Activated naive CD8-positive, alpha-beta T cell treated with anti-CD3 and anti-CD28 coated beads, Interleukin-2, amount 10 ng/mL, durations not matched to agents 7 days and 5 days (primary cell): ENCODE results near the gene PCSK7. TPM values are rescaled to one million over a fixed set of nuclear protein-coding genes. Genes with fewer than 3 reads are reported as not detected.

Experiments
- ATAC-seq: fragments of 150-1000 bp; cut with Tn5 transposase; one replicate; pipeline ENCODE4 v1.10.0; 2021; ENCODE audit warnings: low read depth, moderate library complexity
- POLR2A ChIA-PET: fragments of 350-600 bp; sonication (Branson Sonifier 250); formaldehyde crosslinking; loops from one replicate; lab custom pipeline; 2021; ENCODE audit warnings: antibody characterized with exemption; lab: Charles Lee
- DNase-seq: peaks from one replicate; pipeline ENCODE4 v3.0.0; 2021
- H3K27ac Mint-ChIP-seq: one replicate; pipeline ENCODE4 v1.8.0; 2022; ENCODE audit warnings: mild to moderate bottlenecking, mixed read lengths
- H3K27me3 Mint-ChIP-seq: one replicate; pipeline ENCODE4 v1.8.0; 2022; ENCODE audit warnings: mild to moderate bottlenecking, moderate library complexity, mixed read lengths
- H3K36me3 Mint-ChIP-seq: one replicate; pipeline ENCODE4 v1.8.0; 2021; ENCODE audit warnings: mild to moderate bottlenecking, mixed read lengths
- H3K4me1 Mint-ChIP-seq: one replicate; pipeline ENCODE4 v1.8.0; 2021; ENCODE audit warnings: mixed read lengths
- H3K4me3 Mint-ChIP-seq: one replicate; pipeline ENCODE4 v1.8.0; 2022; ENCODE audit warnings: mild to moderate bottlenecking, moderate library complexity, mixed read lengths
- H3K9me3 Mint-ChIP-seq: one replicate; pipeline ENCODE4 v1.8.0; 2021; ENCODE audit warnings: mixed read lengths
- total RNA-seq, 2 experiments: library from RNA; stranded (reverse); gene quantifications; one replicate each; pipeline ENCODE4 v1.2.3, GENCODE V29; 2021

The PCSK7 gene
- total RNA-seq, 2 experiments from 2014 or later: 191 to 195 TPM

DNA sequence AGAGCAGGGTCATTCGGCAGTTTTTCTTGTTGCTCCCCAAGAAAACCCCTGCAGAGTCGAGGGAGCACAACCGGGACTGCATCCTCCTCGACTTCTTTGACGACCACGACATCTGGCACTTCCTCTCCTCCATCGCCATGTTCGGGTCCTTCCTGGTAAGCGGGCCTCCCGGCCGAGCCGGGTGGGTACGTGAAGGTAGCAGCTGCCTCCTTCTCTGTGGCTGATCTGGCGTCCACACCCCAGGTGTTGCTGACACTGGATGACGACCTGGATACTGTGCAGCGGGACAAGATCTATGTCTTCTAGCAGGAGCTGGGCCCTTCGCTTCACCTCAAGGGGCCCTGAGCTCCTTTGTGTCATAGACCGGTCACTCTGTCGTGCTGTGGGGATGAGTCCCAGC, 36.1 kb downstream of the PCSK7 start:
- Mint-ChIP-seq H3K27me3 (no peaks in the 10 kb centered on the region), H3K4me1 (peaks cover 4% of the 10 kb centered on the region), H3K36me3 (peaks cover 1% of the 10 kb centered on the region), H3K4me3 (no peak overlapping the region), H3K27ac (no peak overlapping the region), H3K9me3 (no peaks in the 10 kb centered on the region)
- no peak for DNase-seq
- no peak for ATAC-seq
- POLR2A ChIA-PET: interaction anchor here (0.6 kb wide), 1 partner anchor 19 kb away, joined by 6 read pairs; no protein-coding TSS in a partner anchor

DNA sequence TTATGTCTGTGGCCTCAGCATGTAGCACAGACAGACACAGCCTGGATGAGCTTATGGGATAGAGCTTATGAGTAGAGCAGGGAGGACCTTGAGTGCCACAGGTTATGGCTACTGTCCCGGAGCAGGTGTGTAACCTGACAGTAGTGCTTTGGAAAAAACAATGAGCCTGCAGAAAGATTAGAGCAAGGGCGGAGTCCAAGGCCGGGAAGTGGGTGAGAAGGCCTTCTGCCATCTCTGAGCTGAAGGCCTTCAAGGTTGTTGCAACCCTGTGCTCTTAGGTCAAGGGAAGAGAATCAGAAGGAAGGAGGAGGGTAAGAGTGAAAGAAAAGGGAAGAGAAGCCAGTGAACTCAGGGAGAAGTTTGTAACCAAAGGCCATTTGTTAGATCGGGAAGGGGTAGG, 36.6 kb downstream of the PCSK7 start:
- POLR2A ChIA-PET: no interaction called here
- no peaks in the 10 kb centered on the region for H3K27me3 Mint-ChIP-seq
- no peak overlapping the region for H3K27ac Mint-ChIP-seq
- peaks cover 4% of the 10 kb centered on the region for H3K36me3 Mint-ChIP-seq
- H3K4me3 Mint-ChIP-seq: no peak overlapping the region
- peaks cover 4% of the 10 kb centered on the region for H3K4me1 Mint-ChIP-seq
- ATAC-seq (no peak), DNase-seq (no peak)
- H3K9me3 Mint-ChIP-seq: no peaks in the 10 kb centered on the region

DNA sequence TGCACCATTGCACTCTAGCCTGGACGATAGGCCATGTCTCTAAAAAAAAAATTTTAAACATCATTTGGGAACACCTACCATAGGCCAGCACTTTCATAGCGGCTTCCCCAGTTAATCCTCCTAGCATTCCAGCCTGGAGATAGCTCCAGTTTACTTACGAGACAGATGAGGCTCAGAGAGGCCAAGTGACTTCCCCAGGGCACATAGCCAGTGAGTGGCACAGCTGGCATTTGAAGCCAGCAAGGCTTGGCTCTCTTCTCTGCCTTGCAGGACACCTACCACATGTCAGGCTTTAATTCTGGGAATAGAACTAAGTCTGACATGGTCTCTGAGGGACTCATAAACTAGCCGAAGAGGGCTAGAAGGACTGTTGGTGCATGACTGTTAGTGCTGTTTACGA, 37.6 kb downstream of the PCSK7 start:
- POLR2A ChIA-PET: interaction anchor here (1.7 kb wide), 1 partner anchor 9 kb away, joined by 7 read pairs; no protein-coding TSS in a partner anchor
- Mint-ChIP-seq H3K4me1 (peaks cover 4% of the 10 kb centered on the region), H3K36me3 (peaks cover 4% of the 10 kb centered on the region), H3K4me3 (no peak overlapping the region), H3K27me3 (no peaks in the 10 kb centered on the region), H3K27ac (no peak overlapping the region), H3K9me3 (no peaks in the 10 kb centered on the region)
- ATAC-seq (no peak), DNase-seq (no peak)

DNA sequence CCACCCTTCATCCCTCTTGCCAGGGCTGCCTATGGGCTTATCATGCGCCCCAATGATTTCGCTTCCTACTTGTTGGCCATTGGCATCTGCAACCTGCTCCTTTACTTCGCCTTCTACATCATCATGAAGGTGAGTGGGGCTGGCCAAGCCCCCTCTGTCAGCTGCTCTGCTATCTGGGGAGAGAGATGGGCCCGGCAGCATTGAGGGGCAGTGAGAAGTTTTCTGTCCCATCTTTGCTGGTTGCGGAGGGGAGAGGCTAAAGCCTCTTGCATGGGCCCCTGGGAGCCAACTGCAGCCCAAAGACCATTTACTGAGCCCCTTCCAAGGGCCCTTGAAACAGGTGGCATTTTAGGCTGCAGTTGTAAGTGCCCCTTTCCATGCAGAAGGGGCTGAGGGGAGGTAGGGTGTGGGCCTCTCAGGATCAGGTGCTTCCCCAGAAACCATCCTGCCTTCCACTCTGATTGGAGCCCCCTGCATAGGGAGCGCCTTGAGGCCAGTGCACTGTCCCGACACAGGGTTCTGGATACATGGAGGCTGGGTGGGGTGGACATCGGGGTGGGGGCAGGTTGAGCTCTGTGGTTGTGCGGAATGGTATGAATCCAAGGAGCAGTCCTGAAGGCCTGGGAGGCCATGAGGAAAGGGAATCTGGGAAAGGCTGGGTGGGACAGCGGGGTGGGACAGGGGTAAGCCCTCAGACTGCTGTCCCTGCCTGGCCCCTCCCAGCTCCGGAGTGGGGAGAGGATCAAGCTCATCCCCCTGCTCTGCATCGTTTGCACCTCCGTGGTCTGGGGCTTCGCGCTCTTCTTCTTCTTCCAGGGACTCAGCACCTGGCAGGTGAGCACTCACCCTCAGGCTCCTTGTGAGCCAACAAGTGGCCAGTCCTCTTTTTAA, 38.5 kb downstream of the PCSK7 start:
- peaks cover 4% of the 10 kb centered on the region for H3K4me1 Mint-ChIP-seq
- peak overlapping the region; percentile 2 for H3K27ac Mint-ChIP-seq
- H3K27me3 Mint-ChIP-seq: no peaks in the 10 kb centered on the region
- POLR2A ChIA-PET: interaction anchor here (1.7 kb wide), 1 partner anchor 10 kb away, joined by 7 read pairs; no protein-coding TSS in a partner anchor
- no peaks in the 10 kb centered on the region for H3K9me3 Mint-ChIP-seq
- no peak overlapping the region for H3K4me3 Mint-ChIP-seq
- peaks cover 4% of the 10 kb centered on the region for H3K36me3 Mint-ChIP-seq
- ATAC-seq (no peak), DNase-seq (no peak)

DNA sequence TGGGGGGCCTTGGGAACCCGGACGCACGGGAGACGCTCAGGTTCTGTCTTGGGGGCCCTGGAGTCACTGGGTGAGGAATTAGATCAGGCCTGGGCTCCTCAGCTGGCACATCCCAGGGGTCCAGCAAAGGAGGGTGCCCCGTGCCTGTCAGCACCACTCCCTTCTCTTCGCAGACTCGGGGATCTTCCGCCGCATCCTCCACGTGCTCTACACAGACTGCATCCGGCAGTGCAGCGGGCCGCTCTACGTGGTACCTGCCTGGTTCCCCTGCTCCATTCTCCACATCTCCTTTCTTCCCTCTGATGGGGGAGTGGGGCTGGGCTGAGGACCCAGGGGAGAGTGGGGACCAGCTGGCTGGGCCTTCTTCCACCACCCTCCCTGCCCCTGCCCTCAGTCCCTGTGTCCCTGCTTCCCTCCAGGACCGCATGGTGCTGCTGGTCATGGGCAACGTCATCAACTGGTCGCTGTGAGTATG, 39.4 kb downstream of the PCSK7 start:
- DNase-seq (no peak), ATAC-seq (no peak)
- Mint-ChIP-seq H3K9me3 (no peaks in the 10 kb centered on the region), H3K27me3 (no peaks in the 10 kb centered on the region), H3K27ac (no peak overlapping the region), H3K4me1 (peaks cover 4% of the 10 kb centered on the region), H3K36me3 (peaks cover 4% of the 10 kb centered on the region), H3K4me3 (no peak overlapping the region)
- POLR2A ChIA-PET: interaction anchor here (1.7 kb wide), 1 partner anchor 11 kb away, joined by 7 read pairs; no protein-coding TSS in a partner anchor

DNA sequence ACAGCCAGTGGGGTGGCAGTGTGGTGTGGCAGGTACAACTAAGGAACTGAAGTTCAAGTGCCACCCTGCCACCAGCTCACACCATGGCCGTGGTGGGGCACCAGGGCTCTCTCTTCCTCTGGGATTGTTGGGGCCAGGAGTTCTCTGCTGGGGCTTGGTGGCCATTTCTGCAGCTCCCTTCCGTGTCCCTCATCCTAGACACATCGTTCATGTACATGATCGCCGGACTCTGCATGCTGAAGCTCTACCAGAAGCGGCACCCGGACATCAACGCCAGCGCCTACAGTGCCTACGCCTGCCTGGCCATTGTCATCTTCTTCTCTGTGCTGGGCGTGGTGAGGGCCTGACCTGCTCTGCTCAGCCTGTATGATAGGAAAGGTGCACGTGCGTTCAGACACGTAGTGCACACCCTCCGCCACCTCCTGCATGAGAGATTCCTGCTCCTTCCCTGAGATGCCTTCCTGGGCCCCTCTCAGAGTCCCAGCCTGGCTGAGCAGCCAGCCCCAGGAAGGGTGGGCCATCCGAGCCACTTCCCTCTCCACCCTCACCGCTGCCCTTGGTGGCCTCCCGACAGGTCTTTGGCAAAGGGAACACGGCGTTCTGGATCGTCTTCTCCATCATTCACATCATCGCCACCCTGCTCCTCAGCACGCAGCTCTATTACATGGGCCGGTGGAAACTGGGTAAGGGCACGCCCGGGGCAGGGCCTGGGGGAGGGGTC, 40.0 kb downstream of the PCSK7 start:
- H3K36me3 Mint-ChIP-seq: peaks cover 4% of the 10 kb centered on the region
- DNase-seq (no peak), ATAC-seq (no peak)
- H3K9me3 Mint-ChIP-seq: no peaks in the 10 kb centered on the region
- H3K4me3 Mint-ChIP-seq: no peak overlapping the region
- H3K27me3 Mint-ChIP-seq: no peaks in the 10 kb centered on the region
- POLR2A ChIA-PET: interaction anchor here (0.6 to 0.7 kb wide), 2 partner anchors 455 to 1286 kb away, joined by 3 to 4 read pairs; no protein-coding TSS in a partner anchor
- H3K4me1 Mint-ChIP-seq: peaks cover 4% of the 10 kb centered on the region
- H3K27ac Mint-ChIP-seq: peak overlapping the region; percentile 48

DNA sequence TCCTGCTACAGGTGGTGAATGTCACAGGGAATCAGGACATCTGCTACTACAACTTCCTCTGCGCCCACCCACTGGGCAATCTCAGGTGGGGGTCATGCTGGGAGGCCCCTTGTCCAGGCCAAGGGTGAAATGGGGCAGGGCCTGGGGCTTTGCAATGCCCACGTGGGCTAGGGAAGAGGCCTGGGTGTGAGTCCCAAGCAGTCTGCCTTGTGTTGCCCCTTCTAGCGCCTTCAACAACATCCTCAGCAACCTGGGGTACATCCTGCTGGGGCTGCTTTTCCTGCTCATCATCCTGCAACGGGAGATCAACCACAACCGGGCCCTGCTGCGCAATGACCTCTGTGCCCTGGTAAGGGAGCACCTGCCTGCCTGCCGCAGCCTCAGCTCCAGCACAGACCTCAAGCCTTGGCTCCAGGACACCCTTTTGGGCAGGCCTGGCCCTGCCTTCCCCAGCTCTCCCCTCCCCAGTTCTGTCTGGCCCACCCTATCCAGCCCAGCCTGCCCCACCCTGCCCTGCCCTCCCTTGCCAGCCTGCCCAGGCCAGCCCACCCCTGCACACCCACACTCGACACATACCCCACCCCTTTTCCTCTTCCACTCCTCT, 41.8 kb downstream of the PCSK7 start:
- Mint-ChIP-seq H3K4me3 (no peak overlapping the region), H3K36me3 (peaks cover 2% of the 10 kb centered on the region), H3K27me3 (no peaks in the 10 kb centered on the region), H3K9me3 (no peaks in the 10 kb centered on the region), H3K27ac (no peak overlapping the region), H3K4me1 (peaks cover 3% of the 10 kb centered on the region)
- peak; percentile 17 for DNase-seq
- no peak for ATAC-seq
- POLR2A ChIA-PET: interaction anchor here (1.5 kb wide), 1 partner anchor 11 kb away, joined by 6 read pairs; the partner anchor contains the start of gene SIDT2

DNA sequence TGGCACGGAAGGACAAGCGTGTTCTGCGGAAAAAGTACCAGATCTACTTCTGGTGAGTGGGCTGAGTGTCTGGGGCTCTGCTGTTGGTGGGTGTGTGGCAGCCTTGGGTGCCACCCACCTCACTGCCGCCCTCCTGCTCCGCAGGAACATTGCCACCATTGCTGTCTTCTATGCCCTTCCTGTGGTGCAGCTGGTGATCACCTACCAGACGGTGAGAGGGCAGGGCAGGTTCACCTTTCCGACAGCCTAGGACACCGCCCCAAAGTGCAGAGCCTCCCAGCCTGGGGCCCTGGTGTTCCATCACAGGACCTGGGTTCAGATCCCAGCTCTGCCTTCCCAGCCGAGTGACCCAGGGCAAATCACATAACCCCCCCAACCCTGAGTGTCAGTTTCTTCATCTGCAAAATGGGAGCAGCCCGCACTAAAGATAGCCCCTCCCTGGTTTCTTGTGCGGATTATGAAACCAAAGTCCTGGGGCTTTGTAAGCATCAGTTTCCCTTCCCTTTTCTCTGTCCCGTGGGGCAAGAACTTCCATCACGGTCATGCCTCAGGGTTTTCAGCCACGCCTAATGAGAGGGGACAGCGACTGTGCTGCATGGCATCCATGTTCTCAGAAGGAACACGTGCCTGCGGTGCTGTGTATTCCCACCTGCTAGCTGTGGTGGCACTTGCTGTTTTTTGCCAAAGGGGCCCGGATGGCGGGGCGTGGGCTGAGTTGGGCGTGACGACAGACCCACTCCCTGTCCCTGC, 42.5 kb downstream of the PCSK7 start:
- ATAC-seq (no peak), DNase-seq (peak; percentile 21)
- Mint-ChIP-seq H3K9me3 (no peaks in the 10 kb centered on the region), H3K27me3 (no peaks in the 10 kb centered on the region), H3K4me1 (peaks cover 3% of the 10 kb centered on the region), H3K36me3 (peaks cover 2% of the 10 kb centered on the region), H3K27ac (no peak overlapping the region), H3K4me3 (no peak overlapping the region)
- POLR2A ChIA-PET: interaction anchor here (0.6 to 1.5 kb wide), 2 partner anchors 10 to 46 kb away, joined by 3 to 6 read pairs; partner anchors contain the start of gene SIDT2

DNA sequence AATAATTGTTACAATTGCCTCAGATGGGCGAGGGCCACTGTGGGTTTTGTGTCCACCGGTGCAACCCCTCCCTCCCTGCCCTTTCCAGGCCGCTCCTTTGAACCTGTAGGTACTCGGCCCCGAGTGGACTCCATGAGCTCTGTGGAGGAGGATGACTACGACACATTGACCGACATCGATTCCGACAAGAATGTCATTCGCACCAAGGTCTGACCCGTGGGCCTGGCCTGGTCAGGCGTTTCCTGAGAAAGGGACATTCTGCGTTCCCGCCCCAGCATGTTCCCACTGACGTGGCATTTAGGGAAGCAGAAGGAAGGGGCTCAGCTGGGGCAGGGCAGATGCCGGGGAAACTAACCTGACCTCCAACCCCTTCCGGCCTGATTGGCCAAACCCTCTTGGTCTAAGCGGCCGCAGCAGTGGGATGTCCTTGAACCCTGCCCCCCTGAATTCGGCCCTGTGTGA, 43.2 kb downstream of the PCSK7 start:
- Mint-ChIP-seq H3K27ac (no peak overlapping the region), H3K4me1 (peaks cover 3% of the 10 kb centered on the region), H3K4me3 (no peak overlapping the region), H3K9me3 (no peaks in the 10 kb centered on the region), H3K27me3 (no peaks in the 10 kb centered on the region), H3K36me3 (peaks cover 2% of the 10 kb centered on the region)
- DNase-seq (peak; percentile 16), ATAC-seq (no peak)
- POLR2A ChIA-PET: interaction anchor here (0.6 to 1.5 kb wide), 2 partner anchors 9 to 45 kb away, joined by 3 to 6 read pairs; partner anchors contain the start of gene SIDT2

DNA sequence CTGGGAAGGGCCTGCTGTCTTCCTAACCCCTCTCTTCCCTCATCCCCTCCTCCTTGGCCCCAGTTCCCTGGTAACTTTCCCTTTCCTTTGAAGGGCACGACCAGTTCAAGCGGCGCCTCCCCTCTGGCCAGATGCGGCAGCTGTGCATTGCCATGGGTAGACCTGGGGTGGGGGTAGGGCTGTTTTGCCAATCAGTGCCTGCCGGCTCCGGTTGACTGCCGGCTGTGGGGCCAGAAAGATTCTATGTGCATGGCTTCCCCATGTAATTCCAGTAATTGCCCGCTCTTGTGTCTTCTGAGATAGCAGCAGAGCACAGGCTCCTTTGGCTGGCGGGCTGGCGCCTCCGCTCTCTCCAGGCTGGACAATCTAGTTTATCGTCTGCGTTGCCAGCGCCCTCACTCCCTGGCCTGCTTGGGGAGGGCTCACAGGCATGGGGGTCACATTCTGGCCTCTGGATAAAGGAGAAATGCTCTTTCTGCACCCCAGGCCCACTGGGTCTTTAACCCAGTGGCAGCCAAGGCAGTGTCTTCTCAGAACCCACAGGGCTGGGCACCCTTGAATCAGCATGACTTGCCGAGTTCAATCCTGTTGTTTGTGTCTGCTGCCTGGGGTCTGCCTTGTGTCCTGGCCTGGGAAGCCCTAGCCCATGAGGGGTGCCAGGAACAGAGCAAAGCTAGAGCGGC, 43.9 kb downstream of the PCSK7 start:
- POLR2A ChIA-PET: interaction anchor here (1.5 kb wide), 1 partner anchor 9 kb away, joined by 6 read pairs; the partner anchor contains the start of gene SIDT2
- Mint-ChIP-seq H3K9me3 (no peaks in the 10 kb centered on the region), H3K27ac (no peak overlapping the region), H3K36me3 (peaks cover 2% of the 10 kb centered on the region), H3K4me3 (no peak overlapping the region), H3K4me1 (peaks cover 1% of the 10 kb centered on the region), H3K27me3 (no peaks in the 10 kb centered on the region)
- peak; percentile 14 for DNase-seq
- ATAC-seq: no peak

DNA sequence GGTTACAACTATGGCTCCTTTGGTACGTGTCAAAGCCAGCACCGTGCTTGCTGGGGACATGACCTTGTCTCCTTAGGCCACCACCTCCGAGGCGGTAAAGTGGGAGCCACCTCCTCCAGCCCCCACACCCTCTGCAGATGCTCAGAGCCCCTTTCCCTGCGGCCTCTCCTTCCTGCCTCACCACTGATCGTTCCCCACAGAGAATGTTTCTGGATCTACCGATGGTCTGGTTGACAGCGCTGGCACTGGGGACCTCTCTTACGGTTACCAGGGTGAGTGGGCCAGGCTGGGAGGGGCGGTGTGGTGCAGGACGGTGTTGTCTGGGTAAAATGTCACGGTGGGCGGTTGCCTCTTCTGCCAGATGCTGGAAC, 44.5 kb downstream of the PCSK7 start:
- DNase-seq (peak; percentile 3), ATAC-seq (no peak)
- Mint-ChIP-seq H3K9me3 (no peaks in the 10 kb centered on the region), H3K27ac (no peak overlapping the region), H3K4me3 (no peak overlapping the region), H3K4me1 (no peaks in the 10 kb centered on the region), H3K36me3 (peaks cover 2% of the 10 kb centered on the region), H3K27me3 (no peaks in the 10 kb centered on the region)
- POLR2A ChIA-PET: no interaction called here

DNA sequence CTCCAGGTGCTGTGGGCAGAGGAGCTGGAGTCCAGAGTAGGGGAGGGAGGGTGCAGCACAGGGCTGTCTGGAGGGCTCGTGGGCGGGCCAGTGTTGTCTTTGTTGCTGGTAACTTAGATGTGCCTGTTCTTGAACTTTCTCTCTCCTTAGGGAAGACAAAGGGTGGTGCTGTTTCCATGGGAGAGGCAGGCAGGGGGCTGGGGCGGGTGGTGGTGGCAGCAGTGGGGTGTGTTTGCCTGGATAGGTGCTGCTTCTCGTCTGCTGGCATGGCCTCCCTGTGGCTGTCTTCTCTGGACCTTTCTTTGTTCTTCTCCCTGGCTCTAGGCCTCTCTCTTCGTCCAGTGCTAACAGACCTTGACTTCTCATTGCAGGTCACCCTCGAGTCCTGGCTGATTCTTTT, 44.9 kb downstream of the PCSK7 start:
- Mint-ChIP-seq H3K9me3 (no peaks in the 10 kb centered on the region), H3K4me1 (no peaks in the 10 kb centered on the region), H3K27ac (no peak overlapping the region), H3K4me3 (no peak overlapping the region), H3K36me3 (peaks cover 2% of the 10 kb centered on the region), H3K27me3 (no peaks in the 10 kb centered on the region)
- POLR2A ChIA-PET: no interaction called here
- ATAC-seq (no peak), DNase-seq (peak; percentile 5)
